HG03175 (cell line): ENCODE data around the gene CCDC183.
"Not testable (repeated sequence)": the region's sequence is repeated elsewhere in the genome, so short reads cannot be mapped to it uniquely, and the experiment has no call there.

Source experiments
- ATAC-seq: cut with Tn5 transposase; IDR thresholded peaks from one replicate; pipeline ENCODE4 v1.9.1; 2021; ENCODE audit warnings: mild to moderate bottlenecking, moderate library complexity; ENCODE audit not compliant: unreplicated experiment

Gene CCDC183

GRCh38 chr9:136760424-136760823 lies 35.7 kb upstream of the CCDC183 start:
- ATAC-seq, result no peak

GRCh38 chr9:136760834-136761544 lies 35.1 kb upstream of the CCDC183 start:
- not testable (repeated sequence) for ATAC-seq

- ATAC-seq, result no peak
Measured at GRCh38 chr9:136761545-136761981, 34.6 kb upstream of the CCDC183 start.

- ATAC-seq, result no peak
Measured at GRCh38 chr9:136762221-136762691, 33.9 kb upstream of the CCDC183 start.

- no peak for ATAC-seq
Measured at GRCh38 chr9:136762915-136763648, 33.1 kb upstream of the CCDC183 start.

GRCh38 chr9:136763649-136764035 lies 32.5 kb upstream of the CCDC183 start:
- ATAC-seq, result no peak

- no peak for ATAC-seq
Measured at GRCh38 chr9:136764301-136764891, 31.7 kb upstream of the CCDC183 start, which contains the start of gene LCN15. LCN15 (minus strand) TSS chr9:136764518; CDS start chr9:136764488, 30 bp downstream.

- no peak for ATAC-seq
Measured at GRCh38 chr9:136765041-136765440, 31.1 kb upstream of the CCDC183 start.

- ATAC-seq, result peak; percentile 58
Measured at GRCh38 chr9:136765745-136766409, 30.3 kb upstream of the CCDC183 start.

- not testable (repeated sequence) for ATAC-seq
Measured at GRCh38 chr9:136766410-136767120, 29.6 kb upstream of the CCDC183 start.

GRCh38 chr9:136769710-136770191 lies 26.4 kb upstream of the CCDC183 start:
- no peak for ATAC-seq

- no peak for ATAC-seq
Measured at GRCh38 chr9:136771907-136772415, 24.2 kb upstream of the CCDC183 start.

GRCh38 chr9:136773386-136774044 lies 22.6 kb upstream of the CCDC183 start:
- ATAC-seq, result no peak

- no peak for ATAC-seq
Measured at GRCh38 chr9:136774416-136775045, 21.6 kb upstream of the CCDC183 start.

GRCh38 chr9:136775191-136775590 lies 20.9 kb upstream of the CCDC183 start:
- ATAC-seq, result no peak

- ATAC-seq, result no peak
Measured at GRCh38 chr9:136776947-136777346, 19.2 kb upstream of the CCDC183 start.

- no peak for ATAC-seq
Measured at GRCh38 chr9:136777359-136777758, 18.8 kb upstream of the CCDC183 start.

GRCh38 chr9:136779808-136780207 lies 16.3 kb upstream of the CCDC183 start:
- no peak for ATAC-seq

- no peak for ATAC-seq
Measured at GRCh38 chr9:136782452-136782851, 13.7 kb upstream of the CCDC183 start.
